Panc1 (cell line): Measurements from ENCODE around the gene CROCC2. TPM values are rescaled to one million over a fixed set of nuclear protein-coding genes. Genes with fewer than 3 reads are reported as not detected.

Experiments
- ATAC-seq: fragments of 200-7000 bp; cut with Tn5 transposase; 2 replicates; pipeline ENCODE4 v1.9.1; 2020; ENCODE audit warnings: mild to moderate bottlenecking, moderate library complexity
- BruUV-seq: library from RNA; stranded (reverse); fragments of 400-500 nt; replicated peaks from 2 replicates; lab custom pipeline; 2021; lab: Mats Ljungman, UMichigan
- CTCF ChIA-PET: fragments of 300-600 bp; sonication (Branson Sonifier 250); formaldehyde crosslinking; loops from one replicate; lab custom pipeline; 2022; ENCODE audit warnings: antibody characterized with exemption; lab: Charles Lee
- POLR2A ChIA-PET: fragments of 300-600 bp; sonication (Branson Sonifier 250); formaldehyde crosslinking; loops from one replicate; lab custom pipeline; 2022; ENCODE audit warnings: antibody characterized with exemption; lab: Charles Lee
- DNase-seq: peaks from one replicate; pipeline ENCODE4 v3.0.0-alpha.2; 2010; ENCODE audit warnings: low read depth, low spot score
- H3K27ac ChIP-seq: 2 replicates; pipeline ENCODE4 v1.5.1; 2011; ENCODE audit warnings: mild to moderate bottlenecking, low read length, inconsistent platforms
- H3K27me3 ChIP-seq: fragments of 200-500 bp; sonication (Bioruptor generic); 2 replicates; pipeline ENCODE4 v1.6.0; 2014; ENCODE audit warnings: low read length, inconsistent platforms; ENCODE audit not compliant: control insufficient read depth, insufficient read depth
- H3K36me3 ChIP-seq: fragments of 200-500 bp; sonication (Bioruptor generic); 2 replicates; pipeline ENCODE4 v1.5.1; 2014; ENCODE audit warnings: inconsistent platforms, mild to moderate bottlenecking, low read length, moderate library complexity; ENCODE audit not compliant: control insufficient read depth, insufficient read depth
- H3K4me1 ChIP-seq: 2 replicates; pipeline ENCODE4 v1.5.1; 2011; ENCODE audit warnings: inconsistent platforms, mild to moderate bottlenecking, low read length, moderate library complexity; ENCODE audit not compliant: control insufficient read depth, insufficient read depth
- H3K4me3 ChIP-seq, 2 experiments: 2 replicates each; pipeline ENCODE4 v1.5.1; 2011 to 2012; ENCODE audit warnings: low read depth in 2 of 2, low read length in 2 of 2, mild to moderate bottlenecking in 2 of 2, inconsistent platforms in 1 of 2, moderate library complexity in 1 of 2
- H3K9me3 ChIP-seq: fragments of 200-500 bp; sonication (Bioruptor generic); 2 replicates; pipeline ENCODE4 v1.5.1; 2014; ENCODE audit warnings: low read depth, mild to moderate bottlenecking, inconsistent platforms, low read length, moderate library complexity; ENCODE audit not compliant: control insufficient read depth, insufficient read depth
- CTCF ChIP-seq: fragments of 450-650 bp; IDR thresholded peaks from 2 replicates; pipeline ENCODE4 v1.5.1; 2017; ENCODE audit warnings: mild to moderate bottlenecking
- POLR2AphosphoS5 ChIP-seq: IDR thresholded peaks from 2 replicates; pipeline ENCODE4 v1.6.1; 2012; ENCODE audit warnings: mild to moderate bottlenecking, low read depth, low read length, moderate library complexity
- REST ChIP-seq, 2 experiments: IDR thresholded peaks; 2 replicates each; pipeline ENCODE4 v1.6.1; 2011 to 2012; ENCODE audit warnings: low read depth in 2 of 2, control low read depth in 1 of 2, low read length in 1 of 2, mild to moderate bottlenecking in 1 of 2, moderate library complexity in 1 of 2; ENCODE audit not compliant: insufficient read depth in 1 of 2
- SIN3A ChIP-seq: IDR thresholded peaks from 2 replicates; pipeline ENCODE4 v1.6.1; 2012; ENCODE audit warnings: low read depth, mild to moderate bottlenecking, low read length, moderate library complexity, borderline replicate concordance; ENCODE audit not compliant: insufficient read depth
- TCF7L2 ChIP-seq: IDR thresholded peaks from 2 replicates; pipeline ENCODE4 v1.6.1; 2011; ENCODE audit warnings: mild to moderate bottlenecking, low read depth, low read length, inconsistent platforms
- in situ Hi-C: cut with HindIII; loops from 2 replicates; pipeline ENCODE4 v1.10.0; 2016; ENCODE audit warnings: low sequenced_read_pairs, low pct_unique_long_range_greater_than_20kb
- intact Hi-C: fragments of 100-400 bp; cut with micrococcal nuclease; formaldehyde crosslinking; loops from one replicate; pipeline ENCODE4 v1.10.0; 2022; ENCODE audit not compliant: unreplicated experiment
- total RNA-seq: library from RNA; stranded (reverse); gene quantifications from one replicate; pipeline ENCODE4 v1.2.1, GENCODE V29; 2021; ENCODE audit not compliant: unreplicated experiment

The CROCC2 gene
- total RNA-seq, 1 experiment from 2014 or later = 0.23 TPM

- intact Hi-C loops = no loop called here
- POLR2A ChIA-PET = no interaction called here
- Histone ChIP-seq H3K36me3 (no peaks in the 10 kb centered on the region), H3K4me1 (no peaks in the 10 kb centered on the region), H3K27me3 (no peaks in the 10 kb centered on the region), H3K9me3 (no peaks in the 10 kb centered on the region), H3K27ac (no peak overlapping the region), H3K4me3 (no peak overlapping the region)
- CTCF ChIA-PET = no interaction called here
- TF ChIP-seq TCF7L2 = no peak
- no peak for TF ChIP-seq POLR2AphosphoS5
- TF ChIP-seq REST (IDR thresholded peaks at IDR 0.05; ENCODE audit: insufficient read depth in 1 of 2, low read depth in 2 of 2, low read length in 1 of 2) = no peak
- TF ChIP-seq CTCF = no peak
- TF ChIP-seq SIN3A = no peak
- BruUV-seq = no TSS peak
- DNase-seq = no peak
- ATAC-seq = no peak
- in situ Hi-C loops = no loop called here
Observed at GRCh38 chr2:240960971-240961876, 55.1 kb downstream of the CROCC2 start.

- in situ Hi-C loops (no loop called here), intact Hi-C loops (no loop called here)
- Histone ChIP-seq H3K36me3 (no peaks in the 10 kb centered on the region), H3K4me3 (no peak overlapping the region), H3K27ac (no peak overlapping the region), H3K27me3 (no peaks in the 10 kb centered on the region), H3K9me3 (no peaks in the 10 kb centered on the region), H3K4me1 (no peaks in the 10 kb centered on the region)
- CTCF ChIA-PET = no interaction called here
- BruUV-seq = no TSS peak
- DNase-seq = no peak
- ATAC-seq = no peak
- TF ChIP-seq TCF7L2 (no peak), SIN3A (no peak), CTCF (no peak), POLR2AphosphoS5 (no peak), REST (IDR thresholded peaks at IDR 0.05; ENCODE audit: insufficient read depth in 1 of 2, low read depth in 2 of 2, low read length in 1 of 2) (no peak)
- POLR2A ChIA-PET = no interaction called here
Observed at GRCh38 chr2:240961910-240962299, 55.8 kb downstream of the CROCC2 start.
